Measurements from ENCODE around the gene SCFD1. TPM values are rescaled to one million over a fixed set of nuclear protein-coding genes. Genes with fewer than 3 reads are reported as not detected.
"Not testable (repeated sequence)": the region's sequence is repeated elsewhere in the genome, so short reads cannot be mapped to it uniquely, and the experiment has no call there.

SCFD1 gene
- total RNA-seq, 1 donor from 2014 or later, result 38.7 TPM

DNA sequence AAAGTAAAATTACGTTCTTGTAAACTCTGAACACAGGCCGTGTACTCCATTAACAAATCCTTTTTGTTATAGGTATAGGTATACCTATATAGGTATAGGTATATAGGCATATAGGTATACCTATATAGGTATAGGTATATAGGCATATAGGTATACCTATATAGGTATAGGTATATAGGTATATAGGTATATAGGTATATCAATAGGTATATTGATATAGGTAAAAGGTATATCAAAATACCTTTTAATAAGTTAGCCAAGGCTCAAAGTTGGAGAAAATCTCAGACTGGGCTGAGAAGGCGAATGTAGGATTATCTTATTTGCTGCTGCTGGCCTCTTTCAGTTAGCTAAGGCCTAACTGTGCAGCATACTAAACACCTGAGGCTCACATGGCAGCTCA is 3.4 kb downstream of the SCFD1 start:
- Mint-ChIP-seq H3K27me3 (ENCODE audit: unreplicated experiment) (peaks cover 5% of the 10 kb centered on the region), H3K4me1 (ENCODE audit: unreplicated experiment) (peaks cover 16% of the 10 kb centered on the region), H3K9me3 (ENCODE audit: unreplicated experiment) (no peaks in the 10 kb centered on the region), H3K4me3 (ENCODE audit: unreplicated experiment) (no peak overlapping the region), H3K36me3 (ENCODE audit: low read depth, unreplicated experiment) (no peaks in the 10 kb centered on the region), H3K27ac (ENCODE audit: unreplicated experiment) (no peak overlapping the region)
- TF ChIP-seq CTCF (IDR thresholded peaks at IDR 0.05; ENCODE audit: unreplicated experiment), result no peak
- DNase-seq (ENCODE audit: low spot score), result no peak

- DNase-seq (ENCODE audit: low spot score); H3K4me1 Mint-ChIP-seq (ENCODE audit: unreplicated experiment); H3K27ac Mint-ChIP-seq (ENCODE audit: unreplicated experiment); H3K4me3 Mint-ChIP-seq (ENCODE audit: unreplicated experiment); H3K27me3 Mint-ChIP-seq (ENCODE audit: unreplicated experiment); H3K9me3 Mint-ChIP-seq (ENCODE audit: unreplicated experiment); H3K36me3 Mint-ChIP-seq (ENCODE audit: low read depth, unreplicated experiment): not testable (repeated sequence)
Measured at GRCh38 chr14:30629432-30629831, 7.3 kb downstream of the SCFD1 start.

GRCh38 chr14:30630248-30630647 is 8.1 kb downstream of the SCFD1 start:
- Mint-ChIP-seq H3K9me3 (ENCODE audit: unreplicated experiment) (no peaks in the 10 kb centered on the region), H3K27me3 (ENCODE audit: unreplicated experiment) (no peaks in the 10 kb centered on the region), H3K36me3 (ENCODE audit: low read depth, unreplicated experiment) (no peaks in the 10 kb centered on the region), H3K4me3 (ENCODE audit: unreplicated experiment) (no peak overlapping the region), H3K27ac (ENCODE audit: unreplicated experiment) (no peak overlapping the region), H3K4me1 (ENCODE audit: unreplicated experiment) (no peaks in the 10 kb centered on the region)
- no peak for TF ChIP-seq CTCF (IDR thresholded peaks at IDR 0.05; ENCODE audit: unreplicated experiment)
- DNase-seq (ENCODE audit: low spot score), result no peak

- Mint-ChIP-seq H3K4me3 (ENCODE audit: unreplicated experiment) (no peak overlapping the region), H3K27ac (ENCODE audit: unreplicated experiment) (no peak overlapping the region), H3K36me3 (ENCODE audit: low read depth, unreplicated experiment) (no peaks in the 10 kb centered on the region), H3K27me3 (ENCODE audit: unreplicated experiment) (no peaks in the 10 kb centered on the region), H3K4me1 (ENCODE audit: unreplicated experiment) (no peaks in the 10 kb centered on the region), H3K9me3 (ENCODE audit: unreplicated experiment) (no peaks in the 10 kb centered on the region)
- TF ChIP-seq CTCF (IDR thresholded peaks at IDR 0.05; ENCODE audit: unreplicated experiment), result no peak
- no peak for DNase-seq (ENCODE audit: low spot score)
Measured at GRCh38 chr14:30632730-30633129, 10.6 kb downstream of the SCFD1 start.

- Mint-ChIP-seq H3K4me1 (ENCODE audit: unreplicated experiment) (no peaks in the 10 kb centered on the region), H3K4me3 (ENCODE audit: unreplicated experiment) (no peak overlapping the region), H3K27me3 (ENCODE audit: unreplicated experiment) (no peaks in the 10 kb centered on the region), H3K36me3 (ENCODE audit: low read depth, unreplicated experiment) (peaks cover 5% of the 10 kb centered on the region), H3K27ac (ENCODE audit: unreplicated experiment) (no peak overlapping the region), H3K9me3 (ENCODE audit: unreplicated experiment) (no peaks in the 10 kb centered on the region)
- DNase-seq (ENCODE audit: low spot score), result no peak
- TF ChIP-seq CTCF (IDR thresholded peaks at IDR 0.05; ENCODE audit: unreplicated experiment), result no peak
Measured at GRCh38 chr14:30638926-30639325, 16.8 kb downstream of the SCFD1 start.

GRCh38 chr14:30641207-30641606 is 19.1 kb downstream of the SCFD1 start:
- no peak overlapping the region for H3K4me3 Mint-ChIP-seq (ENCODE audit: unreplicated experiment)
- no peaks in the 10 kb centered on the region for H3K9me3 Mint-ChIP-seq (ENCODE audit: unreplicated experiment)
- no peak for TF ChIP-seq CTCF (IDR thresholded peaks at IDR 0.05; ENCODE audit: unreplicated experiment)
- no peak overlapping the region for H3K27ac Mint-ChIP-seq (ENCODE audit: unreplicated experiment)
- H3K36me3 Mint-ChIP-seq (ENCODE audit: low read depth, unreplicated experiment), result peaks cover 28% of the 10 kb centered on the region
- DNase-seq (ENCODE audit: low spot score), result no peak
- H3K4me1 Mint-ChIP-seq (ENCODE audit: unreplicated experiment), result no peaks in the 10 kb centered on the region
- no peaks in the 10 kb centered on the region for H3K27me3 Mint-ChIP-seq (ENCODE audit: unreplicated experiment)

- peaks cover 35% of the 10 kb centered on the region for H3K36me3 Mint-ChIP-seq (ENCODE audit: low read depth, unreplicated experiment)
- peak overlapping the region; percentile 54 for H3K4me3 Mint-ChIP-seq (ENCODE audit: unreplicated experiment)
- H3K4me1 Mint-ChIP-seq (ENCODE audit: unreplicated experiment), result not testable (repeated sequence)
Measured at GRCh38 chr14:30644462-30644861, 22.3 kb downstream of the SCFD1 start.

More at GRCh38 chr14:30644462-30644861, 22.3 kb downstream of the SCFD1 start:
- H3K27me3 Mint-ChIP-seq (ENCODE audit: unreplicated experiment); DNase-seq (ENCODE audit: low spot score); H3K27ac Mint-ChIP-seq (ENCODE audit: unreplicated experiment); H3K9me3 Mint-ChIP-seq (ENCODE audit: unreplicated experiment): not testable (repeated sequence)
